Osteocyte (in vitro differentiated cells): ENCODE measurements around the gene EPN1. TPM values are rescaled to one million over a fixed set of nuclear protein-coding genes. Genes with fewer than 3 reads are reported as not detected.
"Not testable (repeated sequence)": the region's sequence is repeated elsewhere in the genome, so short reads cannot be mapped to it uniquely, and the experiment has no call there.

Experiments
- DNase-seq: peaks from one replicate; pipeline ENCODE4 v3.0.0; 2021; ENCODE audit warnings: mixed read lengths; ENCODE audit not compliant: unreplicated experiment; ENCODE audit errors: extremely low spot score
- H3K27ac Mint-ChIP-seq: one replicate; pipeline ENCODE4 v1.8.0; 2021; ENCODE audit warnings: mild to moderate bottlenecking, mixed read lengths; ENCODE audit not compliant: unreplicated experiment
- H3K27me3 Mint-ChIP-seq: one replicate; pipeline ENCODE4 v1.8.0; 2021; ENCODE audit warnings: mixed read lengths; ENCODE audit not compliant: unreplicated experiment
- H3K36me3 Mint-ChIP-seq: one replicate; pipeline ENCODE4 v1.8.0; 2021; ENCODE audit warnings: mixed read lengths; ENCODE audit not compliant: unreplicated experiment
- H3K4me1 Mint-ChIP-seq: one replicate; pipeline ENCODE4 v1.8.0; 2021; ENCODE audit warnings: mixed read lengths; ENCODE audit not compliant: unreplicated experiment
- H3K4me3 Mint-ChIP-seq: one replicate; pipeline ENCODE4 v1.8.0; 2021; ENCODE audit warnings: mild to moderate bottlenecking, moderate library complexity, mixed read lengths; ENCODE audit not compliant: unreplicated experiment
- H3K9me3 Mint-ChIP-seq: one replicate; pipeline ENCODE4 v1.8.0; 2021; ENCODE audit warnings: mixed read lengths; ENCODE audit not compliant: unreplicated experiment
- total RNA-seq: library from RNA; stranded (reverse); gene quantifications from 2 replicates; pipeline ENCODE4 v1.2.1, GENCODE V29; 2021
- TF ChIP-seq, protein P1 (sequence below): fragments of 200-600 bp; sonication (generic); IDR thresholded peaks from 2 replicates; pipeline ENCODE4 v1.5.0; 2021; ENCODE audit warnings: antibody characterized with exemption, mild to moderate bottlenecking, moderate library complexity

The EPN1 gene
- total RNA-seq, 1 donor from 2014 or later: 142 TPM

DNA sequence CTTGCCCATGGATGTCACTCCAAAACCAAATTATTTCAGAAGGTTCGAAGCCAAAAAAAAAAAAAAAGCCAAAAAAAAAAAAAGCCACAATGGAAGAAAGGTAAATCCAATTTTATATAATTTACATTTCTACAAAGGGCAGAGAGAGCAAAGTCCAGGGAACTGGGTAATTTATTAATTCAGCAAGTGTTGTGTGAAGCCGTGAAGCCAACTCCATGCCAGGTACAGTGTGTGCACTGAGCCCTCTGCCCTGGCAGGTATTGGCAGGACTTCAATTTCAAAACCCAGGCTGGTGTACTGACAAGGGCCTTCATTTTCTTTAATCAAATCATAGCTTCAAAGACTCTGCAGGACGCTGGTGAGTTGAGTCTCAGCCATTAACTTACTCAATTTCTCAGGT is 78.4 kb downstream of the EPN1 start:
- no peak for DNase-seq
- Mint-ChIP-seq H3K27me3 (no peaks in the 10 kb centered on the region), H3K27ac (no peak overlapping the region), H3K4me1 (no peaks in the 10 kb centered on the region), H3K4me3 (no peak overlapping the region), H3K36me3 (no peaks in the 10 kb centered on the region), H3K9me3 (peaks cover 16% of the 10 kb centered on the region)
- TF ChIP-seq, protein P1, sequence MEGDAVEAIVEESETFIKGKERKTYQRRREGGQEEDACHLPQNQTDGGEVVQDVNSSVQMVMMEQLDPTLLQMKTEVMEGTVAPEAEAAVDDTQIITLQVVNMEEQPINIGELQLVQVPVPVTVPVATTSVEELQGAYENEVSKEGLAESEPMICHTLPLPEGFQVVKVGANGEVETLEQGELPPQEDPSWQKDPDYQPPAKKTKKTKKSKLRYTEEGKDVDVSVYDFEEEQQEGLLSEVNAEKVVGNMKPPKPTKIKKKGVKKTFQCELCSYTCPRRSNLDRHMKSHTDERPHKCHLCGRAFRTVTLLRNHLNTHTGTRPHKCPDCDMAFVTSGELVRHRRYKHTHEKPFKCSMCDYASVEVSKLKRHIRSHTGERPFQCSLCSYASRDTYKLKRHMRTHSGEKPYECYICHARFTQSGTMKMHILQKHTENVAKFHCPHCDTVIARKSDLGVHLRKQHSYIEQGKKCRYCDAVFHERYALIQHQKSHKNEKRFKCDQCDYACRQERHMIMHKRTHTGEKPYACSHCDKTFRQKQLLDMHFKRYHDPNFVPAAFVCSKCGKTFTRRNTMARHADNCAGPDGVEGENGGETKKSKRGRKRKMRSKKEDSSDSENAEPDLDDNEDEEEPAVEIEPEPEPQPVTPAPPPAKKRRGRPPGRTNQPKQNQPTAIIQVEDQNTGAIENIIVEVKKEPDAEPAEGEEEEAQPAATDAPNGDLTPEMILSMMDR: no peak

DNA sequence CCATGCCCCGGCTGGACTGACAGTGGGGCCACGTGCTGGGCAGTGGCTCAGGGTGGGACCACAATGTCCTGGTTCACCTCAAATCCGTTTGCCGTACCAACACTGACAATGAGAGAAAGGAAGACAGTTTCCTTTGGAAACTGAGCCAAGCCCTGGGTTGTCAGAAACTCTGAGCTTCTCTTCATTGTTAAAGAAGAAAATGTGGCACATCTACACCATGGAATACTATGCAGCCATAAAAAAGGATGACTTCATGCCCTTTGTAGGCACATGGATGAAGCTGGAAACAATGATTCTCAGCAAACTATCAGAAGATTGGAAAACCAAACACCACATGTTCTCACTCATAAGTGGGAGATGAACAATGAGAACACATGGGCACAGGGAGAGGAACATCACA is 81.8 kb downstream of the EPN1 start:
- H3K4me1 Mint-ChIP-seq, H3K27ac Mint-ChIP-seq, DNase-seq, H3K4me3 Mint-ChIP-seq, H3K27me3 Mint-ChIP-seq, H3K36me3 Mint-ChIP-seq: not testable (repeated sequence)
- H3K9me3 Mint-ChIP-seq: peaks cover 17% of the 10 kb centered on the region

DNA sequence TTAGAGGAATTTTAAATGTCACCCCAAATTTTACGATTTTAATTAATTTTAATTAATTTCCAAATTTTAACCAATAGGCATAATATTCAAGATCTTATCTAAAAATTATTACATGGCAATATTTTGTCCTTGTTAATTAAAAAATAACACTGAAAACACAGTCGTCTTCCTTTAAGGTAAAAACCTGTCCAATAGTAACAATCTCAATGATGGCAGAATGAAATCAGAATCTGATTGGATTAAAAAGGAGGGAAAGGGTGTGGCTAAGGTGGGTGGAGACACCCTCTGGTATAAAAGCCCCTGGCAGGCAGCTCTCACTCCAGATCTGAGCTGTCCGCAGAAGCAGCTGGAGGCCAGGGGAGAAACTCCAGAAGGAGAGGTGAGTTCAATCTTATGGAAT is 83.8 kb downstream of the EPN1 start, which contains the start of gene RFPL4A:
Gene RFPL4A (plus strand): TSS at position 301 of the 400 bp plus-strand sequence. CDS start 2,704 bp downstream, outside the sequence.
- H3K9me3 Mint-ChIP-seq: peaks cover 17% of the 10 kb centered on the region
- not testable (repeated sequence) for H3K27ac Mint-ChIP-seq, H3K4me3 Mint-ChIP-seq, DNase-seq, H3K27me3 Mint-ChIP-seq, H3K36me3 Mint-ChIP-seq, H3K4me1 Mint-ChIP-seq

Other genes with a start within 250 kb of the EPN1 start
- not detected in 2 replicates for gene SHISA7, start 231.9 kb upstream of the EPN1 start, total RNA-seq
- gene ISOC2, start 213.6 kb upstream of the EPN1 start, total RNA-seq: 37.0 and 39.8 TPM in 2 replicates
- gene C19orf85, start 210.5 kb upstream of the EPN1 start, total RNA-seq: not detected in 2 replicates
- gene ZNF628, start 198.6 kb upstream of the EPN1 start, total RNA-seq: 10.4 and 11.6 TPM in 2 replicates
- 54.2 and 58.2 TPM in 2 replicates for gene NAT14, start 190.0 kb upstream of the EPN1 start, total RNA-seq
- 21.5 and 22.1 TPM in 2 replicates for gene SSC5D, start 186.8 kb upstream of the EPN1 start, total RNA-seq
- not detected in 2 replicates for gene SBK2, start 138.1 kb upstream of the EPN1 start, total RNA-seq
- gene SBK3, start 129.7 kb upstream of the EPN1 start, total RNA-seq: not detected in 2 replicates
- 27.4 and 29.2 TPM in 2 replicates for gene ZNF579, start 94.4 kb upstream of the EPN1 start, total RNA-seq
- 17.0 and 19.1 TPM in 2 replicates for gene FIZ1, start 75.7 kb upstream of the EPN1 start, total RNA-seq
- gene ZNF524, start 74.9 kb upstream of the EPN1 start, total RNA-seq: 15.5 and 15.6 TPM in 2 replicates
- gene ZNF865, start 69.6 kb upstream of the EPN1 start, total RNA-seq: 16.9 and 19.2 TPM in 2 replicates
- 9.2 and 9.6 TPM in 2 replicates for gene ZNF784, start 50.7 kb upstream of the EPN1 start, total RNA-seq
- gene ZNF580, start 34.2 kb upstream of the EPN1 start, total RNA-seq: 62.3 and 79.8 TPM in 2 replicates
- 29.6 and 33.8 TPM in 2 replicates for gene ZNF581, start 31.6 kb upstream of the EPN1 start, total RNA-seq
- 25.9 and 28.1 TPM in 2 replicates for gene CCDC106, start 27.0 kb upstream of the EPN1 start, total RNA-seq
- 174 and 189 TPM in 2 replicates for gene U2AF2, start 20.2 kb upstream of the EPN1 start, total RNA-seq
- not detected in 2 replicates for gene NLRP9, start 63.2 kb downstream of the EPN1 start, total RNA-seq
- gene RFPL4A, start 83.9 kb downstream of the EPN1 start, total RNA-seq: not detected in 2 replicates
- not detected in 2 replicates for gene RFPL4AL1, start 93.9 kb downstream of the EPN1 start, total RNA-seq
- gene NLRP11, start 156.8 kb downstream of the EPN1 start, total RNA-seq: not detected in 2 replicates
- not detected in 2 replicates for gene NLRP4, start 161.3 kb downstream of the EPN1 start, total RNA-seq